Heart left ventricle (tissue), 13 donors: ENCODE measurements around the gene TEKTIP1.
"Not testable (repeated sequence)": the region's sequence is repeated elsewhere in the genome, so short reads cannot be mapped to it uniquely, and the experiment has no call there.

Source experiments
- CTCF ChIP-seq, 12 donors: fragments of 200-600 bp; sonication (generic) in 4 of 12; IDR thresholded peaks; one replicate each; pipeline versions ENCODE4 v1.5.0 to v1.8.0; 2018 to 2022; ENCODE audit warnings: antibody characterized with exemption in 12 of 12, mild to moderate bottlenecking in 5 of 12
- POLR2A ChIP-seq, 2 donors: fragments of 450-650 bp; IDR thresholded peaks; one replicate each; pipeline ENCODE4 v1.6.1; 2017; ENCODE audit warnings: antibody characterized with exemption in 2 of 2, mild to moderate bottlenecking in 2 of 2, moderate library complexity in 2 of 2
- donor health status: ischemic (EF 13 %, LVEDD 7.1; RV severe dilation, severe dysfunction).
- donor health status: DM: no; HTN: yes; CAD: no.
- donor health status: DM: no; HTN: no; CAD: no.
- donor health status: ischemic (EF 25% LVEDD 6.9; RV normal size, moderate dysfunction).
- donor health status: ischemic (EF 25% LVEDD 5.7; RV mildly dilated, moderate dysfunction).
- donor health status: ischemic (EF 35%, LVEDD 5.7; RV mildly dilated, moderate dysfunction).
- donor health status: nonischemic (EF 11% LVEDD 7.7; RV severe dilation, severe dysfunction).
- donor health status: DM: yes; HTN: yes; CAD: no.
- donor health status: PGD.
- donor health status: ischemic (EF 29% LVEDD 5.4; RV normal size, mild dysfunction).
- donor health status: nonischemic (EF 23%, LVEDD 6.1; RV moderate dilation, normal function).

GRCh38 chr19:3529299-3529698 is 9.7 kb upstream of the TEKTIP1 start:
- not testable (repeated sequence) for TF ChIP-seq CTCF, POLR2A (IDR thresholded peaks at IDR 0.05)
